ENCODE results near the gene GK.

GRCh38 chrX:30652527-30653414 lies 452 bp upstream of the GK start:
- TF ChIP-seq USF2 (IDR thresholded peaks at IDR 0.05), result peak; percentile 96
- TF ChIP-seq MAX (IDR thresholded peaks at IDR 0.05), result peak; percentile 74
- no peak for TF ChIP-seq RNF2 (IDR thresholded peaks at IDR 0.05; ENCODE audit: borderline replicate concordance, low read depth)
- no peak for TF ChIP-seq CTCF (IDR thresholded peaks at IDR 0.05)
- no peak for TF ChIP-seq POLR2A (IDR thresholded peaks at IDR 0.05; ENCODE audit: low read length)
- TF ChIP-seq HOXB13 (CRISPR knock-in tag; IDR thresholded peaks at IDR 0.05; ENCODE audit: low read depth), result no peak
- TF ChIP-seq JUNB (IDR thresholded peaks at IDR 0.05), result no peak
- TF ChIP-seq HDAC2 (IDR thresholded peaks at IDR 0.05), result no peak
- TF ChIP-seq CHD2 (IDR thresholded peaks at IDR 0.05; ENCODE audit: low read length, partially characterized antibody), result no peak
